GM18909 (cell line): ENCODE data around the gene DDA1.
A peak's percentile ranks its signal among the peaks of the same experiment; 100 is the strongest.
"Not testable (repeated sequence)": the region's sequence is repeated elsewhere in the genome, so short reads cannot be mapped to it uniquely, and the experiment has no call there.

Source experiments
- ATAC-seq: cut with Tn5 transposase; IDR thresholded peaks from one replicate; pipeline ENCODE4 v1.9.1; 2021; ENCODE audit warnings: mild to moderate bottlenecking; ENCODE audit not compliant: unreplicated experiment, poor library complexity

Gene DDA1

GRCh38 chr19:17286263-17286662 lies 23.1 kb upstream of the DDA1 start:
- no peak for ATAC-seq

GRCh38 chr19:17286752-17287151 lies 22.6 kb upstream of the DDA1 start:
- no peak for ATAC-seq

GRCh38 chr19:17289489-17289888 lies 19.9 kb upstream of the DDA1 start:
- ATAC-seq = no peak

GRCh38 chr19:17292301-17293074 lies 16.9 kb upstream of the DDA1 start:
- peak; percentile 81 for ATAC-seq

GRCh38 chr19:17293605-17294004 lies 15.8 kb upstream of the DDA1 start:
- ATAC-seq = no peak

- no peak for ATAC-seq
These were observed 15.1 kb upstream of the DDA1 start for GRCh38 chr19:17294051-17294891.

- ATAC-seq = not testable (repeated sequence)
These were observed 13.8 kb upstream of the DDA1 start for GRCh38 chr19:17295551-17295950.

GRCh38 chr19:17296273-17296672 lies 13.1 kb upstream of the DDA1 start:
- ATAC-seq = no peak

- ATAC-seq = no peak
These were observed 12.4 kb upstream of the DDA1 start for GRCh38 chr19:17296976-17297375.

GRCh38 chr19:17300992-17301619 lies 8.3 kb upstream of the DDA1 start:
- no peak for ATAC-seq

GRCh38 chr19:17302391-17303166 lies 6.8 kb upstream of the DDA1 start:
- no peak for ATAC-seq

- peak; percentile 57 for ATAC-seq
These were observed 6.0 kb upstream of the DDA1 start, which contains the start of gene ABHD8 for GRCh38 chr19:17303167-17303939. TSS of gene ABHD8 (minus strand) at chr19:17303425. CDS start at chr19:17301616, 1,809 bp downstream.

GRCh38 chr19:17303940-17304267 lies 5.5 kb upstream of the DDA1 start:
- no peak for ATAC-seq

- no peak for ATAC-seq
These were observed 4.8 kb upstream of the DDA1 start for GRCh38 chr19:17304386-17305215.

- no peak for ATAC-seq
These were observed 4.2 kb upstream of the DDA1 start for GRCh38 chr19:17305216-17305516.

- ATAC-seq = peak; percentile 70
These were observed 3.7 kb upstream of the DDA1 start, which contains the start of gene MRPL34 for GRCh38 chr19:17305517-17306284. TSS of gene MRPL34 (plus strand) at chr19:17305872. CDS start at chr19:17305893, 21 bp downstream.

GRCh38 chr19:17306285-17306714 lies 3.1 kb upstream of the DDA1 start:
- ATAC-seq = no peak

GRCh38 chr19:17307876-17308377 lies 1.4 kb upstream of the DDA1 start:
- ATAC-seq = no peak
